GM12878 (cell line): ENCODE measurements around the gene KCNJ14. TPM values are rescaled to one million over a fixed set of nuclear protein-coding genes. Genes with fewer than 3 reads are reported as not detected.
A peak's percentile ranks its signal among the peaks of the same experiment; 100 is the strongest.

Experiments used
- ATAC-seq: fragments of 200-7000 bp; cut with Tn5 transposase; 3 replicates; pipeline ENCODE4 v1.9.1; 2020; ENCODE audit warnings: mild to moderate bottlenecking, moderate library complexity
- Bru-seq: library from RNA; stranded (reverse); fragments of 400-500 nt; gene quantifications from one replicate; lab custom pipeline; 2021; lab: Mats Ljungman, UMichigan
- BruChase-seq, 2 experiments: library from RNA; stranded (reverse); fragments of 400-500 nt; gene quantifications; one replicate each; lab custom pipeline; 2021; lab: Mats Ljungman, UMichigan
- BruUV-seq: library from RNA; stranded (reverse); fragments of 400-500 nt; replicated peaks from 2 replicates; lab custom pipeline; 2021; lab: Mats Ljungman, UMichigan
- CTCF ChIA-PET: fragments of 300-600 bp; sonication (Branson Sonifier 250); formaldehyde crosslinking; extraction: SDS; loops from one replicate; lab custom pipeline; 2021; ENCODE audit warnings: inconsistent platforms; lab: Yijun Ruan, JAX
- POLR2A ChIA-PET: fragments of 350-600 bp; formaldehyde crosslinking; extraction: SDS; loops from one replicate; lab custom pipeline; 2021; ENCODE audit warnings: inconsistent platforms; lab: Charles Lee
- RAD21 ChIA-PET: fragments of 300-600 bp; sonication (Branson Sonifier 250); formaldehyde crosslinking; loops from one replicate; lab custom pipeline; 2023; ENCODE audit warnings: antibody characterized with exemption; ENCODE audit not compliant: unreplicated experiment; lab: Charles Lee
- SMC1A ChIA-PET: fragments of 300-600 bp; sonication (Branson Sonifier 250); formaldehyde crosslinking; loops from one replicate; lab custom pipeline; 2023; ENCODE audit not compliant: unreplicated experiment, uncharacterized antibody; lab: Charles Lee
- DNase-seq: peaks from one replicate; pipeline ENCODE4 v3.0.0-alpha.2; 2011; ENCODE audit warnings: low read depth, low spot score
- FAIRE-seq: peaks from 3 replicates; lab custom pipeline; 2011; peaks lifted over from hg19 to GRCh38; lab: Jason Lieb, UNC
- H2AFZ ChIP-seq: 2 replicates; pipeline ENCODE4 v1.6.0; 2011; ENCODE audit warnings: low read depth, low read length, control low read depth; ENCODE audit not compliant: control insufficient read depth
- H3K27ac ChIP-seq: 2 replicates; pipeline ENCODE4 v1.5.1; 2011; ENCODE audit warnings: control low read depth; ENCODE audit not compliant: control insufficient read depth, insufficient read depth
- H3K27me3 ChIP-seq, 2 experiments: replicated peaks in 1 of 2; 2 replicates each; pipeline versions ENCODE4 v1.6.0 to v1.6.1; 2011; ENCODE audit warnings: low read length in 1 of 2; ENCODE audit not compliant: control insufficient read depth in 2 of 2, insufficient read depth in 2 of 2
- H3K36me3 ChIP-seq, 2 experiments: 2 replicates each; pipeline ENCODE4 v1.5.1; 2011; ENCODE audit warnings: low read length in 1 of 2; ENCODE audit not compliant: control insufficient read depth in 2 of 2, insufficient read depth in 2 of 2
- H3K4me1 ChIP-seq: 2 replicates; pipeline ENCODE4 v1.6.1; 2011; ENCODE audit warnings: mild to moderate bottlenecking, low read length, moderate library complexity, mixed read lengths; ENCODE audit not compliant: control insufficient read depth, insufficient read depth
- H3K4me2 ChIP-seq: 2 replicates; pipeline ENCODE4 v1.6.0; 2011; ENCODE audit warnings: control low read depth; ENCODE audit not compliant: control insufficient read depth, insufficient read depth
- H3K4me3 ChIP-seq: fragments of 200-600 bp; sonication (generic); 2 replicates; pipeline ENCODE4 v1.5.1; 2016
- H3K79me2 ChIP-seq: 2 replicates; pipeline ENCODE4 v1.6.0; 2011; ENCODE audit warnings: low read length; ENCODE audit not compliant: control insufficient read depth, insufficient read depth
- H3K9ac ChIP-seq: 2 replicates; pipeline ENCODE4 v1.8.0; 2011; ENCODE audit warnings: low read length, control low read depth, mixed read lengths; ENCODE audit not compliant: control insufficient read depth, insufficient read depth
- H3K9me3 ChIP-seq: replicated peaks from 3 replicates; pipeline ENCODE4 v1.5.1; 2011; ENCODE audit warnings: mild to moderate bottlenecking, low read length; ENCODE audit not compliant: control insufficient read depth, insufficient read depth
- H4K20me1 ChIP-seq: 2 replicates; pipeline ENCODE4 v1.6.0; 2011; ENCODE audit not compliant: control insufficient read depth, insufficient read depth
- EP300 ChIP-seq, 2 experiments: fragments of 150-350 bp in 1 of 2; IDR thresholded peaks; 2 replicates each; pipeline ENCODE4 v1.6.1; 2011 to 2012; ENCODE audit warnings: low read depth in 2 of 2, low read length in 2 of 2, borderline replicate concordance in 1 of 2, improper control_type of control experiment in 1 of 2, inconsistent platforms in 1 of 2; ENCODE audit not compliant: control insufficient read depth in 1 of 2
- FOS ChIP-seq: IDR thresholded peaks from 3 replicates; pipeline ENCODE4 v1.6.1; 2011; ENCODE audit warnings: borderline replicate concordance; ENCODE audit not compliant: insufficient read length; ENCODE audit errors: extremely low read depth
- FOXK2 ChIP-seq: fragments of 450-650 bp; IDR thresholded peaks from 2 replicates; pipeline ENCODE4 v1.6.1; 2017; ENCODE audit warnings: mild to moderate bottlenecking, moderate library complexity
- HCFC1 ChIP-seq: fragments of 150-350 bp; IDR thresholded peaks from 2 replicates; pipeline ENCODE4 v1.6.1; 2014; ENCODE audit warnings: low read length
- HDGF ChIP-seq: fragments of 450-650 bp; IDR thresholded peaks from 2 replicates; pipeline ENCODE4 v1.6.1; 2016; ENCODE audit warnings: antibody characterized with exemption
- NR2C1 ChIP-seq: fragments of 450-650 bp; IDR thresholded peaks from 2 replicates; pipeline ENCODE4 v1.6.1; 2017; ENCODE audit warnings: antibody characterized with exemption, mild to moderate bottlenecking, moderate library complexity
- PKNOX1 ChIP-seq: fragments of 450-650 bp; IDR thresholded peaks from 2 replicates; pipeline ENCODE4 v1.6.1; 2016; ENCODE audit warnings: mild to moderate bottlenecking
- POU2F2 ChIP-seq: IDR thresholded peaks from 3 replicates; pipeline ENCODE4 v1.6.1; 2011; ENCODE audit warnings: low read depth, mild to moderate bottlenecking, low read length, borderline replicate concordance
- WGBS: methylation state at CpG from one replicate; pipeline ENCODE4 v1.1.6; 2016; ENCODE audit warnings: low lambda C conversion rate; ENCODE audit not compliant: insufficient replicate concordance, insufficient coverage; ENCODE audit errors: missing lambda C conversion rate; 5-methylcytosine and 5-hydroxymethylcytosine counted together
- in situ Hi-C: fragments of 300-500 bp; cut with MboI; formaldehyde crosslinking; loops from 9 replicates; pipeline ENCODE4 v1.14.3; 2018; ENCODE audit warnings: mixed read lengths
- intact Hi-C: fragments of 100-400 bp; cut with micrococcal nuclease; formaldehyde crosslinking; loops from one replicate; pipeline ENCODE4 v1.14.2; 2022; ENCODE audit not compliant: unreplicated experiment
- long read RNA-seq, 2 experiments: library from polyadenylated mRNA; unstranded; transcript quantifications; one replicate each; pipeline ENCODE4 v2.0.0, GENCODE V29; 2019 to 2020
- polyA minus RNA-seq, 3 experiments: library from RNA; depleted of rRNA, polyadenylated mRNA; stranded (reverse); fragments of >200 nt; gene quantifications; 2 replicates each; pipeline ENCODE4 v1.2.3, GENCODE V29; 2011
- polyA plus RNA-seq, 11 experiments: library from polyadenylated mRNA; depleted of rRNA in 4 of 11; unstranded in 6 of 11; stranded (reverse) in 5 of 11; fragments of >200 nt; fragmentation: Nextera tagmentation in 4 of 11; fragmentation: Illumina TruSeq in 1 of 11; extraction: Ambion mirVana in 4 of 11; extraction: Trizol in 1 of 11; gene quantifications; 1 replicate in 1 of 11; 2 replicates in 10 of 11; pipeline versions ENCODE4 v1.2.1 to v1.2.3, GENCODE V29; 2011 to 2016; ENCODE audit warnings: inconsistent platforms in 2 of 11, missing spikeins in 2 of 11, low read depth in 1 of 11
- total RNA-seq, 4 experiments: library from RNA; depleted of rRNA in 3 of 4; stranded (reverse); fragments of >200 nt in 3 of 4; fragmentation: Illumina TruSeq in 1 of 4; extraction: Trizol in 1 of 4; gene quantifications; 2 replicates each; pipeline versions ENCODE4 v1.2.1 to v1.2.3, GENCODE V29; 2013 to 2021
- TF ChIP-seq, protein P1 (sequence below): IDR thresholded peaks from 2 replicates; pipeline ENCODE4 v1.6.1; 2011; ENCODE audit warnings: low read depth, low read length, improper control_type of control experiment, borderline replicate concordance
- TF ChIP-seq, protein P2 (sequence below): IDR thresholded peaks from 2 replicates; pipeline ENCODE4 v1.6.1; 2011; ENCODE audit warnings: borderline replicate concordance, low read depth, mild to moderate bottlenecking, moderate library complexity, low read length; ENCODE audit not compliant: insufficient read depth, poor library complexity, severe bottlenecking
- TF ChIP-seq, protein P3 (sequence below): IDR thresholded peaks from 2 replicates; pipeline ENCODE4 v1.6.1; 2012; ENCODE audit warnings: low read depth, low read length, improper control_type of control experiment

The KCNJ14 gene
- 3.0 TPM in 2 replicates for total RNA-seq (2013; cell fraction: nucleolus; rRNA removed)
- total RNA-seq (2014; rRNA removed) (0.38 and 0.40 TPM in 2 replicates), total RNA-seq (2014; rRNA removed; fragmentation: Illumina TruSeq; extraction: Trizol) (0.41 and 0.45 TPM in 2 replicates), total RNA-seq (2021) (1.3 and 1.4 TPM in 2 replicates), polyA plus RNA-seq (2011; rRNA removed) (0.16 and 0.24 TPM in 2 replicates), polyA plus RNA-seq (2014; fragmentation: Illumina TruSeq; extraction: Trizol) (0.48 and 0.59 TPM in 2 replicates), polyA plus RNA-seq (2014; fragmentation: Nextera tagmentation; extraction: Ambion mirVana) (under 1 TPM; 0.26 to 0.34 TPM), polyA plus RNA-seq (2014; rRNA removed) (0.72 and 0.93 TPM in 2 replicates), polyA plus RNA-seq (2016; fragmentation: Nextera tagmentation; extraction: Ambion mirVana) (under 1 TPM; 0.30 to 0.68 TPM), polyA minus RNA-seq (2011; rRNA and poly(A)+ RNA removed) (0.73 and 1.3 TPM in 2 replicates), Bru-seq, nascent RNA (percentile 53 among the genes with signal in this experiment), BruChase-seq, experiment 1, labeled RNA remaining after a 6-hour chase (percentile 75 among the genes with signal in this experiment), BruChase-seq, experiment 2, labeled RNA remaining after a 2-hour chase (percentile 75 among the genes with signal in this experiment)
- polyA plus RNA-seq (2011; ENCODE audit: low read depth), result 0.38 TPM
- polyA plus RNA-seq (2011; cell fraction: cytosol; rRNA removed), result 0.19 and 0.22 TPM in 2 replicates
- 1.2 TPM in 2 replicates for polyA plus RNA-seq (2011; cell fraction: nucleus; rRNA removed)
- 0.51 and 0.62 TPM in 2 replicates for polyA plus RNA-seq (2012)
- polyA minus RNA-seq (2011; cell fraction: cytosol; rRNA and poly(A)+ RNA removed), result 0.21 and 0.27 TPM in 2 replicates
- polyA minus RNA-seq (2011; cell fraction: nucleus; rRNA and poly(A)+ RNA removed), result 0.60 and 1.5 TPM in 2 replicates
- long read RNA-seq, experiment 1, result 0 reads
- long read RNA-seq, experiment 2, partial matches to known transcripts, result 0 of 2 reads
- long read RNA-seq, experiment 2, other reads (novel, unspliced or antisense), result 2 of 2 reads

- in situ Hi-C loops, result no loop called here
- peaks cover 22 to 24% of the 10 kb centered on the region in 2 experiments for H3K36me3 ChIP-seq
- SMC1A ChIA-PET, result interaction anchor here (1.1 kb wide), 1 partner anchor 34 kb away, joined by 4 read pairs; no protein-coding TSS in a partner anchor
- H3K4me1 ChIP-seq, result no peaks in the 10 kb centered on the region; the same call in 1 of the 2 replicates
- H3K79me2 ChIP-seq, result no peaks in the 10 kb centered on the region; the same call in 1 of the 2 replicates
- H3K27ac ChIP-seq, result no peak within 1 kb of the TSS
- H3K9me3 ChIP-seq, result no peaks in the 10 kb centered on the region
- TF ChIP-seq, protein P1, sequence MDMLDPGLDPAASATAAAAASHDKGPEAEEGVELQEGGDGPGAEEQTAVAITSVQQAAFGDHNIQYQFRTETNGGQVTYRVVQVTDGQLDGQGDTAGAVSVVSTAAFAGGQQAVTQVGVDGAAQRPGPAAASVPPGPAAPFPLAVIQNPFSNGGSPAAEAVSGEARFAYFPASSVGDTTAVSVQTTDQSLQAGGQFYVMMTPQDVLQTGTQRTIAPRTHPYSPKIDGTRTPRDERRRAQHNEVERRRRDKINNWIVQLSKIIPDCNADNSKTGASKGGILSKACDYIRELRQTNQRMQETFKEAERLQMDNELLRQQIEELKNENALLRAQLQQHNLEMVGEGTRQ, result no peak
- TF ChIP-seq HDGF (no peak), FOS (no peak), HCFC1 (no peak), FOXK2 (no peak), NR2C1 (no peak), PKNOX1 (no peak), POU2F2 (no peak), EP300 (IDR thresholded peaks at IDR 0.05; ENCODE audit: borderline replicate concordance in 1 of 2, control insufficient read depth in 1 of 2, low read depth in 2 of 2, low read length in 2 of 2) (no peak)
- TF ChIP-seq, protein P2, sequence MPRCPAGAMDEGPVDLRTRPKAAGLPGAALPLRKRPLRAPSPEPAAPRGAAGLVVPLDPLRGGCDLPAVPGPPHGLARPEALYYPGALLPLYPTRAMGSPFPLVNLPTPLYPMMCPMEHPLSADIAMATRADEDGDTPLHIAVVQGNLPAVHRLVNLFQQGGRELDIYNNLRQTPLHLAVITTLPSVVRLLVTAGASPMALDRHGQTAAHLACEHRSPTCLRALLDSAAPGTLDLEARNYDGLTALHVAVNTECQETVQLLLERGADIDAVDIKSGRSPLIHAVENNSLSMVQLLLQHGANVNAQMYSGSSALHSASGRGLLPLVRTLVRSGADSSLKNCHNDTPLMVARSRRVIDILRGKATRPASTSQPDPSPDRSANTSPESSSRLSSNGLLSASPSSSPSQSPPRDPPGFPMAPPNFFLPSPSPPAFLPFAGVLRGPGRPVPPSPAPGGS, result no peak
- TF ChIP-seq, protein P3, sequence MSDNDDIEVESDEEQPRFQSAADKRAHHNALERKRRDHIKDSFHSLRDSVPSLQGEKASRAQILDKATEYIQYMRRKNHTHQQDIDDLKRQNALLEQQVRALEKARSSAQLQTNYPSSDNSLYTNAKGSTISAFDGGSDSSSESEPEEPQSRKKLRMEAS, result no peak
- no peaks in the 10 kb centered on the region for H3K27me3 ChIP-seq
- H3K4me2 ChIP-seq, result 0 out of 2 replicates have a peak within 1 kb of the TSS, but pooled peaks have one; percentile 9
- ATAC-seq (peak; percentile 16; the same call in 1 of the 3 replicates), FAIRE-seq (no peak), DNase-seq (no peak)
- RAD21 ChIA-PET, result interaction anchor here (0.9 kb wide), 1 partner anchor 92 kb away, joined by 3 read pairs; the partner anchor contains the start of genes SYNGR4 and TMEM143
- H3K9ac ChIP-seq, result no peak within 1 kb of the TSS
- H3K4me3 ChIP-seq, result no peak within 1 kb of the TSS
- BruUV-seq, result no TSS peak
- CTCF ChIA-PET, result interaction anchor here (1.0 to 1.1 kb wide), 2 partner anchors 34 to 64 kb away, joined by 3 read pairs; partner anchors contain the start of gene KDELR1
- 90% methylated on average over 16 of the region's 16 CpGs for WGBS
- H4K20me1 ChIP-seq, result no peaks in the 10 kb centered on the region
- POLR2A ChIA-PET, result interaction anchor here (1.0 kb wide), 1 partner anchor 11 kb away, joined by 5 read pairs; no protein-coding TSS in a partner anchor
- H2AFZ ChIP-seq, result no peak within 1 kb of the TSS
- intact Hi-C loops, result no loop called here
These were observed at the start of gene KCNJ14 for GRCh38 chr19:48455171-48455907. Gene KCNJ14 (plus strand): TSS chr19:48455574. CDS start chr19:48461725, 6,151 bp downstream.
